Panc1 (cell line): ENCODE results near the gene SCAF4. TPM values are rescaled to one million over a fixed set of nuclear protein-coding genes. Genes with fewer than 3 reads are reported as not detected.
A peak's percentile ranks its signal among the peaks of the same experiment; 100 is the strongest.

Experiments used
- ATAC-seq: fragments of 200-7000 bp; cut with Tn5 transposase; 2 replicates; pipeline ENCODE4 v1.9.1; 2020; ENCODE audit warnings: mild to moderate bottlenecking, moderate library complexity
- BruUV-seq: library from RNA; stranded (reverse); fragments of 400-500 nt; replicated peaks from 2 replicates; lab custom pipeline; 2021; lab: Mats Ljungman, UMichigan
- CTCF ChIA-PET: fragments of 300-600 bp; sonication (Branson Sonifier 250); formaldehyde crosslinking; loops from one replicate; lab custom pipeline; 2022; ENCODE audit warnings: antibody characterized with exemption; lab: Charles Lee
- POLR2A ChIA-PET: fragments of 300-600 bp; sonication (Branson Sonifier 250); formaldehyde crosslinking; loops from one replicate; lab custom pipeline; 2022; ENCODE audit warnings: antibody characterized with exemption; lab: Charles Lee
- DNase-seq: peaks from one replicate; pipeline ENCODE4 v3.0.0-alpha.2; 2010; ENCODE audit warnings: low read depth, low spot score
- H3K27ac ChIP-seq: 2 replicates; pipeline ENCODE4 v1.5.1; 2011; ENCODE audit warnings: mild to moderate bottlenecking, low read length, inconsistent platforms
- H3K27me3 ChIP-seq: fragments of 200-500 bp; sonication (Bioruptor generic); 2 replicates; pipeline ENCODE4 v1.6.0; 2014; ENCODE audit warnings: low read length, inconsistent platforms; ENCODE audit not compliant: control insufficient read depth, insufficient read depth
- H3K36me3 ChIP-seq: fragments of 200-500 bp; sonication (Bioruptor generic); 2 replicates; pipeline ENCODE4 v1.5.1; 2014; ENCODE audit warnings: inconsistent platforms, mild to moderate bottlenecking, low read length, moderate library complexity; ENCODE audit not compliant: control insufficient read depth, insufficient read depth
- H3K4me1 ChIP-seq: 2 replicates; pipeline ENCODE4 v1.5.1; 2011; ENCODE audit warnings: inconsistent platforms, mild to moderate bottlenecking, low read length, moderate library complexity; ENCODE audit not compliant: control insufficient read depth, insufficient read depth
- H3K4me3 ChIP-seq, 2 experiments: 2 replicates each; pipeline ENCODE4 v1.5.1; 2011 to 2012; ENCODE audit warnings: low read depth in 2 of 2, low read length in 2 of 2, mild to moderate bottlenecking in 2 of 2, inconsistent platforms in 1 of 2, moderate library complexity in 1 of 2
- H3K9me3 ChIP-seq: fragments of 200-500 bp; sonication (Bioruptor generic); 2 replicates; pipeline ENCODE4 v1.5.1; 2014; ENCODE audit warnings: low read depth, mild to moderate bottlenecking, inconsistent platforms, low read length, moderate library complexity; ENCODE audit not compliant: control insufficient read depth, insufficient read depth
- POLR2AphosphoS5 ChIP-seq: IDR thresholded peaks from 2 replicates; pipeline ENCODE4 v1.6.1; 2012; ENCODE audit warnings: mild to moderate bottlenecking, low read depth, low read length, moderate library complexity
- SIN3A ChIP-seq: IDR thresholded peaks from 2 replicates; pipeline ENCODE4 v1.6.1; 2012; ENCODE audit warnings: low read depth, mild to moderate bottlenecking, low read length, moderate library complexity, borderline replicate concordance; ENCODE audit not compliant: insufficient read depth
- TCF7L2 ChIP-seq: IDR thresholded peaks from 2 replicates; pipeline ENCODE4 v1.6.1; 2011; ENCODE audit warnings: mild to moderate bottlenecking, low read depth, low read length, inconsistent platforms
- in situ Hi-C: cut with HindIII; loops from 2 replicates; pipeline ENCODE4 v1.10.0; 2016; ENCODE audit warnings: low sequenced_read_pairs, low pct_unique_long_range_greater_than_20kb
- intact Hi-C: fragments of 100-400 bp; cut with micrococcal nuclease; formaldehyde crosslinking; loops from one replicate; pipeline ENCODE4 v1.10.0; 2022; ENCODE audit not compliant: unreplicated experiment
- total RNA-seq: library from RNA; stranded (reverse); gene quantifications from one replicate; pipeline ENCODE4 v1.2.1, GENCODE V29; 2021; ENCODE audit not compliant: unreplicated experiment
- TF ChIP-seq, protein P1 (sequence below): fragments of 450-650 bp; IDR thresholded peaks from 2 replicates; pipeline ENCODE4 v1.5.1; 2017; ENCODE audit warnings: mild to moderate bottlenecking
- TF ChIP-seq, protein P2 (sequence below), 2 experiments: IDR thresholded peaks; 2 replicates each; pipeline ENCODE4 v1.6.1; 2011 to 2012; ENCODE audit warnings: low read depth in 2 of 2, control low read depth in 1 of 2, low read length in 1 of 2, mild to moderate bottlenecking in 1 of 2, moderate library complexity in 1 of 2; ENCODE audit not compliant: insufficient read depth in 1 of 2

Gene SCAF4
- total RNA-seq, 1 experiment from 2014 or later = 28.4 TPM

DNA sequence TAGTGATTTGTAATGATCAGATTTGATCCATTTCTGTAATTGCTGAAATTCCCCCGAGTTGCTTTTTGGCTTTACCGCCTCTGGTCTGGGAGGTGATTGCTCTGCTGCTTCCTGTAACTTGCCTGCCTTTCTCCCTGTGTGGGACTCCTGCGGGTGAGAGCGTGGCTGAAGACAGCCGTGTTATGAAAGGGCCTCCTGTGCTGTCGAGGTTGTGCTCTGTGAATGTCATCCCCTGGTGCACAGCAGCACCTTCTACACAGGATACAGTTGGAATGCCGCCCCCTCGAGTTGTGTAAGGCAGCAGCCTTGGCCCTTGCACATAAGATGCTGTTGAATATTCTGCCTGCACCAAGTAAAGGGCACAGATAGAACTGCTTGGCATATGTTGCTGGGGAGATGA, 66.5 kb downstream of the SCAF4 start:
- H3K27ac ChIP-seq = no peak overlapping the region
- in situ Hi-C loops (no loop called here), intact Hi-C loops (no loop called here)
- H3K4me1 ChIP-seq = peaks cover 17% of the 10 kb centered on the region
- POLR2A ChIA-PET = no interaction called here
- no peaks in the 10 kb centered on the region for H3K9me3 ChIP-seq
- no peak overlapping the region for H3K4me3 ChIP-seq
- ATAC-seq = peak; percentile 49; the same call in 1 of the 2 replicates
- CTCF ChIA-PET = no interaction called here
- peaks cover 25% of the 10 kb centered on the region for H3K36me3 ChIP-seq
- no TSS peak for BruUV-seq
- TF ChIP-seq, protein P1, sequence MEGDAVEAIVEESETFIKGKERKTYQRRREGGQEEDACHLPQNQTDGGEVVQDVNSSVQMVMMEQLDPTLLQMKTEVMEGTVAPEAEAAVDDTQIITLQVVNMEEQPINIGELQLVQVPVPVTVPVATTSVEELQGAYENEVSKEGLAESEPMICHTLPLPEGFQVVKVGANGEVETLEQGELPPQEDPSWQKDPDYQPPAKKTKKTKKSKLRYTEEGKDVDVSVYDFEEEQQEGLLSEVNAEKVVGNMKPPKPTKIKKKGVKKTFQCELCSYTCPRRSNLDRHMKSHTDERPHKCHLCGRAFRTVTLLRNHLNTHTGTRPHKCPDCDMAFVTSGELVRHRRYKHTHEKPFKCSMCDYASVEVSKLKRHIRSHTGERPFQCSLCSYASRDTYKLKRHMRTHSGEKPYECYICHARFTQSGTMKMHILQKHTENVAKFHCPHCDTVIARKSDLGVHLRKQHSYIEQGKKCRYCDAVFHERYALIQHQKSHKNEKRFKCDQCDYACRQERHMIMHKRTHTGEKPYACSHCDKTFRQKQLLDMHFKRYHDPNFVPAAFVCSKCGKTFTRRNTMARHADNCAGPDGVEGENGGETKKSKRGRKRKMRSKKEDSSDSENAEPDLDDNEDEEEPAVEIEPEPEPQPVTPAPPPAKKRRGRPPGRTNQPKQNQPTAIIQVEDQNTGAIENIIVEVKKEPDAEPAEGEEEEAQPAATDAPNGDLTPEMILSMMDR = no peak
- TF ChIP-seq SIN3A (no peak), TCF7L2 (no peak), POLR2AphosphoS5 (no peak)
- TF ChIP-seq, protein P2, sequence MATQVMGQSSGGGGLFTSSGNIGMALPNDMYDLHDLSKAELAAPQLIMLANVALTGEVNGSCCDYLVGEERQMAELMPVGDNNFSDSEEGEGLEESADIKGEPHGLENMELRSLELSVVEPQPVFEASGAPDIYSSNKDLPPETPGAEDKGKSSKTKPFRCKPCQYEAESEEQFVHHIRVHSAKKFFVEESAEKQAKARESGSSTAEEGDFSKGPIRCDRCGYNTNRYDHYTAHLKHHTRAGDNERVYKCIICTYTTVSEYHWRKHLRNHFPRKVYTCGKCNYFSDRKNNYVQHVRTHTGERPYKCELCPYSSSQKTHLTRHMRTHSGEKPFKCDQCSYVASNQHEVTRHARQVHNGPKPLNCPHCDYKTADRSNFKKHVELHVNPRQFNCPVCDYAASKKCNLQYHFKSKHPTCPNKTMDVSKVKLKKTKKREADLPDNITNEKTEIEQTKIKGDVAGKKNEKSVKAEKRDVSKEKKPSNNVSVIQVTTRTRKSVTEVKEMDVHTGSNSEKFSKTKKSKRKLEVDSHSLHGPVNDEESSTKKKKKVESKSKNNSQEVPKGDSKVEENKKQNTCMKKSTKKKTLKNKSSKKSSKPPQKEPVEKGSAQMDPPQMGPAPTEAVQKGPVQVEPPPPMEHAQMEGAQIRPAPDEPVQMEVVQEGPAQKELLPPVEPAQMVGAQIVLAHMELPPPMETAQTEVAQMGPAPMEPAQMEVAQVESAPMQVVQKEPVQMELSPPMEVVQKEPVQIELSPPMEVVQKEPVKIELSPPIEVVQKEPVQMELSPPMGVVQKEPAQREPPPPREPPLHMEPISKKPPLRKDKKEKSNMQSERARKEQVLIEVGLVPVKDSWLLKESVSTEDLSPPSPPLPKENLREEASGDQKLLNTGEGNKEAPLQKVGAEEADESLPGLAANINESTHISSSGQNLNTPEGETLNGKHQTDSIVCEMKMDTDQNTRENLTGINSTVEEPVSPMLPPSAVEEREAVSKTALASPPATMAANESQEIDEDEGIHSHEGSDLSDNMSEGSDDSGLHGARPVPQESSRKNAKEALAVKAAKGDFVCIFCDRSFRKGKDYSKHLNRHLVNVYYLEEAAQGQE (IDR thresholded peaks at IDR 0.05; ENCODE audit: insufficient read depth in 1 of 2, low read depth in 2 of 2, low read length in 1 of 2) = no peak
- H3K27me3 ChIP-seq = no peaks in the 10 kb centered on the region
- DNase-seq = no peak

DNA sequence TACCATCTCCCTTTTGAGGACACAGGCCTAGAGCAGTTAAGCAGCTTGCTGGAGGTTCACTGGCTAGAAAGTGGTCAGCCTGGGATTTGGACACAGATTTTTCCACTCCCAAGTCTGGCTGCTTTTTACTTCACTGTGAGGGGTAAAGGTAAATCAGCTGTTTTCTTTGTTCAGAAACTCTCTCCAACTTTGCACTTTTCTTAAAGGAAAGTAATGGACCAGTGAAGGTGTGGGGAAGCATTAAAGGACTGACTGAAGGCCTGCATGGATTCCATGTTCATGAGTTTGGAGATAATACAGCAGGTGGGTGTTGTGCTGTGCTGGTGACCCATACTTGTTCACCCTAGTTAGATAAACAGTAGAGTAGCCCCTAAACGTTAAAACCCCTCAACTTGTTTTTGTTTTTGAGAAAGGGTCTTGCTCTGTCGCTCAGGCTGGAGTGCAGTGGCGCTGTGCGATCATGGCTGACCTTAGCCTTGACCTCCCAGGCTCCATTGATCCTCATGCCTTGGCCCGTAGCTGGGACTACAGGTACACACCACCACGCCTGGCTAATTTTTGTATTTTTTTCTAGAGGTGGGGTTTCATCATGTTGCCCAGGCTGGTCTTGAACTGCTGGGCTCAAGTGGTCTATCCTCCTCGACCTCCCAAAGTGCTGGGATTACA, 68.2 kb downstream of the SCAF4 start:
- peaks cover 17% of the 10 kb centered on the region for H3K4me1 ChIP-seq

More for the DNA sequence above, 68.2 kb downstream of the SCAF4 start:
- Histone ChIP-seq H3K27me3 (no peaks in the 10 kb centered on the region), H3K4me3 (no peak overlapping the region), H3K36me3 (peaks cover 21% of the 10 kb centered on the region), H3K9me3 (no peaks in the 10 kb centered on the region), H3K27ac (no peak overlapping the region)
- ATAC-seq = no peak
- BruUV-seq = no TSS peak
- POLR2A ChIA-PET = no interaction called here
- TF ChIP-seq, protein P2 (IDR thresholded peaks at IDR 0.05; ENCODE audit: insufficient read depth in 1 of 2, low read depth in 2 of 2, low read length in 1 of 2) = no peak
- no peak for TF ChIP-seq POLR2AphosphoS5
- TF ChIP-seq, protein P1 = no peak
- no peak for TF ChIP-seq TCF7L2
- TF ChIP-seq SIN3A = no peak
- DNase-seq = no peak
- intact Hi-C loops = no loop called here
- CTCF ChIA-PET = no interaction called here
- in situ Hi-C loops = no loop called here
